Lower leg skin (tissue), 4 donors: ENCODE data around the gene PLCG2. TPM values are rescaled to one million over a fixed set of nuclear protein-coding genes. Genes with fewer than 3 reads are reported as not detected.

Experiments used
- DNase-seq, 2 donors: peaks; one replicate each; pipeline ENCODE4 v3.0.0-alpha.2; 2019; ENCODE audit warnings: low spot score in 2 of 2
- H3K4me3 ChIP-seq: fragments of 200-600 bp; sonication (generic); 2 replicates; pipeline ENCODE4 v1.5.1; 2017; ENCODE audit warnings: mild to moderate bottlenecking, low read depth; ENCODE audit not compliant: poor library complexity, severe bottlenecking
- POLR2A ChIP-seq, 2 donors: fragments of 450-650 bp; IDR thresholded peaks; one replicate each; pipeline ENCODE4 v1.6.1; 2016 to 2017; ENCODE audit warnings: antibody characterized with exemption in 2 of 2, mild to moderate bottlenecking in 1 of 2, moderate library complexity in 1 of 2
- WGBS, 2 donors: methylation state at CpG; one replicate each; pipeline ENCODE4 v1.1.5; 2018; 5-methylcytosine and 5-hydroxymethylcytosine counted together
- intact Hi-C: fragments of 100-400 bp; cut with DNase I; formaldehyde crosslinking; loops from one replicate; pipeline ENCODE4 v1.15.0; 2023; ENCODE audit warnings: low total_unique reads
- total RNA-seq, 4 donors: library from RNA; depleted of rRNA; stranded (reverse); fragments of >200 nt; gene quantifications; one replicate each; pipeline ENCODE4 v1.1.0, GENCODE V29; 2016
- TF ChIP-seq, protein P1 (sequence below), 3 donors: fragments of 450-650 bp; IDR thresholded peaks; one replicate each; pipeline ENCODE4 v1.5.1; 2016; ENCODE audit warnings: antibody characterized with exemption in 3 of 3, mild to moderate bottlenecking in 3 of 3, moderate library complexity in 2 of 3

PLCG2 gene
- total RNA-seq, 4 donors from 2014 or later, result 7.0 to 14.1 (median 10.2) TPM

DNA sequence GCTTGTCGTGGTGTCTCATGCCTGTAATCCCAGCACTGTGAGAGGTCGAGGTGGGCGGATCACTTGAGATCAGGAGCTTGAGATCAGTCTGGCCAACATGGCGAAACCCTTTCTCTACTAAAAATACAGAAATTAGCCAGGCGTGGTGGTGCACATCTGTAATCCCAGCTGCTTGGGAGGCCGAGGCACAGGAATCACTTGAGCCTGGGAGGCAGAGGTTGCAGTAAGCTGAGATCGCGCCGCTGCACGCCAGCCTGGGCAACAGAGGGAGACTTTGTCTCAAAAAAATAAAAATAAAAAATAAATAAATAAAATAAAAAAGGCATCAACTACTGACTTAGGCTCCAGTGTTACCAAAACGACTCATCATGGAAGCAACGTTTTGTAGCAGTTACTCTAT is 115.5 kb downstream of the PLCG2 start:
- DNase-seq, result no peak
- TF ChIP-seq POLR2A (IDR thresholded peaks at IDR 0.05), result no peak
- TF ChIP-seq, protein P1, sequence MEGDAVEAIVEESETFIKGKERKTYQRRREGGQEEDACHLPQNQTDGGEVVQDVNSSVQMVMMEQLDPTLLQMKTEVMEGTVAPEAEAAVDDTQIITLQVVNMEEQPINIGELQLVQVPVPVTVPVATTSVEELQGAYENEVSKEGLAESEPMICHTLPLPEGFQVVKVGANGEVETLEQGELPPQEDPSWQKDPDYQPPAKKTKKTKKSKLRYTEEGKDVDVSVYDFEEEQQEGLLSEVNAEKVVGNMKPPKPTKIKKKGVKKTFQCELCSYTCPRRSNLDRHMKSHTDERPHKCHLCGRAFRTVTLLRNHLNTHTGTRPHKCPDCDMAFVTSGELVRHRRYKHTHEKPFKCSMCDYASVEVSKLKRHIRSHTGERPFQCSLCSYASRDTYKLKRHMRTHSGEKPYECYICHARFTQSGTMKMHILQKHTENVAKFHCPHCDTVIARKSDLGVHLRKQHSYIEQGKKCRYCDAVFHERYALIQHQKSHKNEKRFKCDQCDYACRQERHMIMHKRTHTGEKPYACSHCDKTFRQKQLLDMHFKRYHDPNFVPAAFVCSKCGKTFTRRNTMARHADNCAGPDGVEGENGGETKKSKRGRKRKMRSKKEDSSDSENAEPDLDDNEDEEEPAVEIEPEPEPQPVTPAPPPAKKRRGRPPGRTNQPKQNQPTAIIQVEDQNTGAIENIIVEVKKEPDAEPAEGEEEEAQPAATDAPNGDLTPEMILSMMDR (IDR thresholded peaks at IDR 0.05), result no peak
- no peak overlapping the region for H3K4me3 ChIP-seq
- intact Hi-C loops, result loop anchor here (5.0 kb wide), 1 partner anchor 338 kb away; no protein-coding TSS in a partner anchor
- 92 to 96% methylated on average over 12 of the region's 12 CpGs for WGBS, 2 donors

DNA sequence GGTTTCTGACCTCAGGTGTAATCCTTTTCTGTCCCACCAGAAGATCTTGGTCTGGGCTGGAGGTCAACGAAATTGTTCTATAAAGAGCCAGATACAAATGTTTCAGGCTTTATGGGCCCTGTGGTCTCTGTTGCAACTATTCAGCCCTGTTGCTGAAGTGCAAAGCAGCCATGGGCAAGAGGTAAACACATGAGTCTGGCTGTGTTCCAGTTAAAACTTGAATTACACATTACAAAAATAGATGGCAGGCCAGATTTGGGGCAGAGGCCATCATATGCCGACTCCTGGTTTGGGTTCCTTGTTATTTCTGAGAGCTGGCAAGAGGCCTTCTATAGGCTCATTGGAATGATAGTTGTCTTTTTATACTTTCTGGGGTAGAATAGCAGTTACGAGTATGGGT is 117.8 kb downstream of the PLCG2 start:
- intact Hi-C loops, result no loop called here
- DNase-seq, result no peak
- TF ChIP-seq, protein P1 (IDR thresholded peaks at IDR 0.05), result no peak
- no peak for TF ChIP-seq POLR2A (IDR thresholded peaks at IDR 0.05)
- H3K4me3 ChIP-seq, result no peak overlapping the region
- WGBS, 2 donors, result 76 to 79% methylated on average over 3 of the region's 3 CpGs

DNA sequence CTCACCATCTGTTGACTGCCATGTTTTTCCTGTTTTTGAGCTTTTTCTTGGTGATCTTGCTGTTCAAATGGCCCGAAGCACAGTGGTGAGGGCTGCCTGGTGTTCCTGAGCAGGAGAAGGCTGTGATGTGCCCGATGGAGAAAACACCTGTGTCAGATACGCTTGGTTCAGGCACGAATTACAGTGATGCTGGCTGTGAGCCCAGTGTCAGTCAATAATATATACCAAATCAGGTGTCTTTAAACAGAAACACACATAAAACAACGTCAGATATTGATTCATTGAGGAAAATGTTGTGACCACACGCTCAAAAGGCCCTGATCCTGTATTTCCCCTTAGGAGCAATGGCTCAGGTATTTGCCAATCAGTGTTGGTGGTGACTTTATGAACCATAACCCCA is 120.5 kb downstream of the PLCG2 start:
- 60% methylated on average over 6 of the region's 6 CpGs for WGBS, 2 donors
- intact Hi-C loops, result no loop called here
- DNase-seq, result no peak

DNA sequence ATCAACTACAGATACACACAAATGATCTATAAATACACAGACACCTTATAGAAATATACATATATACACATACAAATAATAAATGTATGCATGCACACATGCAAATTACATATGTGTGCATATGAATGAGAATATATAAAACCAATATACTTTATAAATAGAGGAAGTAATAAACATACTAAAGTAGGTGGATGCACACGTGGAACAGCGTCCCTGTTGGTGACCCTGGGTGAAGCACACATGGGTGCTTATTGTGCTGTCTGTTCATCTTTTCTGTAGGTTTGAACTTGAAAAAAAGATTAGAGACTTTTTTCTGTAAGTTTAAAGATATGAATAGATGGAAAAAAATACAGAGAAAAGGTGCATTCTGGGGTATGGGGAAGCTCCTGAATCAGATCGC is 120.9 kb downstream of the PLCG2 start:
- H3K4me3 ChIP-seq, result no peak overlapping the region
- TF ChIP-seq, protein P1 (IDR thresholded peaks at IDR 0.05), result no peak
- no peak for TF ChIP-seq POLR2A (IDR thresholded peaks at IDR 0.05)
- DNase-seq, result no peak
- 89 to 90% methylated on average over 3 of the region's 3 CpGs for WGBS, 2 donors
- intact Hi-C loops, result no loop called here

More for the DNA sequence above, 120.5 kb downstream of the PLCG2 start:
- no peak overlapping the region for H3K4me3 ChIP-seq
- no peak for TF ChIP-seq POLR2A (IDR thresholded peaks at IDR 0.05)
- TF ChIP-seq, protein P1 (IDR thresholded peaks at IDR 0.05), result no peak

DNA sequence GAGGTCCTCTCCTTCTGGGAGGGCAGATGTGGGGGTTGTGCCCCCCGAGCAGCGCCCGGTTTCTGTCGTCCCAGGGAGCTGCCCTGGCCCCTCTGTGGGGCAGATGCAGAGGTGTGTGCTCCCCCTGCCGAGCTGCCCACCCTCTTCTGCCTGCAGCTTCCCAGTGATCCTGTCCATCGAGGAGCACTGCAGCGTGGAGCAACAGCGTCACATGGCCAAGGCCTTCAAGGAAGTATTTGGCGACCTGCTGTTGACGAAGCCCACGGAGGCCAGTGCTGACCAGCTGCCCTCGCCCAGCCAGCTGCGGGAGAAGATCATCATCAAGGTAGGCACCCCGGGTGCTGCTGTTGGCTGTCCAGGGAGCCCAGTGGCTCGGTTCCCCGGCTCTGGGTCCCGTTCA is 121.4 kb downstream of the PLCG2 start:
- TF ChIP-seq POLR2A (IDR thresholded peaks at IDR 0.05), result no peak
- TF ChIP-seq, protein P1 (IDR thresholded peaks at IDR 0.05), result no peak
- intact Hi-C loops, result no loop called here
- 92 to 98% methylated on average over 13 to 16 of the region's 17 CpGs for WGBS, 2 donors
- no peak for DNase-seq
- H3K4me3 ChIP-seq, result no peak overlapping the region

DNA sequence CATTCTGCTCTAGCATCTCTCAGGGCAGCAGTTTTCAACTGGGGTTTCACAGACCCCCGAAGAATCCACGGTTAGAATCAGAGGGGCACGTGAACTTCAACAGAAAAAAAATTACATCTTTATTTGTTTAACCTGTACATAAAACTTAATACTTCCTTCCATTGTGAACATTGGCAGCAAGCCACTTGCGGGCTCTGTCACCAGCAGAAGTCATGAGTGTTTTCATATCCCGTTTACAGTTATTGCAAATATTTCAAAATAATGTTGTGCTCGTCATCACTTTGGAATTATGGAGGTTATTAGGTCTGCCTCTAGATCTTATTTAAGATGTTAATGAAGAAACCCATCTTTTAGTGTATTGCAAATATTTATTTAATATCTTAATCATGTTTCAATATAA is 122.4 kb downstream of the PLCG2 start:
- 51 to 62% methylated on average over 6 of the region's 6 CpGs for WGBS, 2 donors
- no peak for DNase-seq

More for the DNA sequence above, 122.4 kb downstream of the PLCG2 start:
- intact Hi-C loops, result no loop called here
- no peak overlapping the region for H3K4me3 ChIP-seq
- TF ChIP-seq, protein P1 (IDR thresholded peaks at IDR 0.05), result no peak
- TF ChIP-seq POLR2A (IDR thresholded peaks at IDR 0.05), result no peak
